ENCODE data around the gene ETNK1.

The ETNK1 gene

DNA sequence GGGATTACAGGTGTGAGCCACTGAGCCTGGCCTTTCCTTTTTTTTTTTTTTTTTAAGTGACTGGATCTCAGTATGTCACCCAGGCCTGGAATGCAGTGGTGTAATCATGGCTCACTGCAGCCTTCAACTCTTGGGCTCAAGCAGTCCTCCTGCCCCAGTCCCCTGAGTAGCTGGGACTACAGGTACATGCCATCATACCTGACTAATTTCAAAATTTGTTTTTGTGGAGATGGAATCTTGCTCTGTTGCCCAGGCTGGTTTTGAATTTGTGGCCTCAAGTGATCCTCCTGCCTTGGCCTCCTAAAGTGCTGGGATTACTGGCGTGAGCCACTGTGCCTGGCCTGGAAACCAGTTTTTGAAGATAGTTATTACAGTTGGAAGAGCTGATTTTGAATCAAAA is 37.4 kb downstream of the ETNK1 start:
- TF ChIP-seq, protein P1, sequence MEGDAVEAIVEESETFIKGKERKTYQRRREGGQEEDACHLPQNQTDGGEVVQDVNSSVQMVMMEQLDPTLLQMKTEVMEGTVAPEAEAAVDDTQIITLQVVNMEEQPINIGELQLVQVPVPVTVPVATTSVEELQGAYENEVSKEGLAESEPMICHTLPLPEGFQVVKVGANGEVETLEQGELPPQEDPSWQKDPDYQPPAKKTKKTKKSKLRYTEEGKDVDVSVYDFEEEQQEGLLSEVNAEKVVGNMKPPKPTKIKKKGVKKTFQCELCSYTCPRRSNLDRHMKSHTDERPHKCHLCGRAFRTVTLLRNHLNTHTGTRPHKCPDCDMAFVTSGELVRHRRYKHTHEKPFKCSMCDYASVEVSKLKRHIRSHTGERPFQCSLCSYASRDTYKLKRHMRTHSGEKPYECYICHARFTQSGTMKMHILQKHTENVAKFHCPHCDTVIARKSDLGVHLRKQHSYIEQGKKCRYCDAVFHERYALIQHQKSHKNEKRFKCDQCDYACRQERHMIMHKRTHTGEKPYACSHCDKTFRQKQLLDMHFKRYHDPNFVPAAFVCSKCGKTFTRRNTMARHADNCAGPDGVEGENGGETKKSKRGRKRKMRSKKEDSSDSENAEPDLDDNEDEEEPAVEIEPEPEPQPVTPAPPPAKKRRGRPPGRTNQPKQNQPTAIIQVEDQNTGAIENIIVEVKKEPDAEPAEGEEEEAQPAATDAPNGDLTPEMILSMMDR (IDR thresholded peaks at IDR 0.05; ENCODE audit: low read depth, low read length) = no peak
- H3K4me3 ChIP-seq (ENCODE audit: low read depth, low read length) = no peak overlapping the region
- DNase-seq (ENCODE audit: low read depth, low spot score) = no peak
- in situ Hi-C loops (cut with HindIII; ENCODE audit: low sequenced_read_pairs) = no loop called here

DNA sequence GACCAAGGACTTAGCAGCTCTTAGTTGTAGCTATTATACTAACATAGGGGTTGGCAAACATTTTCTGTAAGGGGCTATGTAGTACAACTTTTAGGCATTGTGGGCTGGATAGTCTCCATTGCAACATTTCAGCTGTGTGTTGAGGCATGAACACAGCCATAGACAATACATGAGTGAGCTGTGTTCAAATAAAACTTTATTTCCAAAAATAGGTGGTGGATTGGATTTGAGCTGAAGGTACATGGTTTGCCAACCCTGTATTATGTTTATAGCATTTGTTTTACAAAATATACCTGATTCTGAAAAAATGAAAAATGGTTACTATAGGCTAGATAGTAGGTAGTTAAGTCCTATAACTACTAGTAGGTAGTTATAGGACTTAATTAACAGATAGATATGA is 40.5 kb downstream of the ETNK1 start:
- in situ Hi-C loops (cut with HindIII; ENCODE audit: low sequenced_read_pairs) = no loop called here
- no peak for DNase-seq (ENCODE audit: low read depth, low spot score)
- no peak overlapping the region for H3K4me3 ChIP-seq (ENCODE audit: low read depth, low read length)
- TF ChIP-seq, protein P1 (IDR thresholded peaks at IDR 0.05; ENCODE audit: low read depth, low read length) = no peak

DNA sequence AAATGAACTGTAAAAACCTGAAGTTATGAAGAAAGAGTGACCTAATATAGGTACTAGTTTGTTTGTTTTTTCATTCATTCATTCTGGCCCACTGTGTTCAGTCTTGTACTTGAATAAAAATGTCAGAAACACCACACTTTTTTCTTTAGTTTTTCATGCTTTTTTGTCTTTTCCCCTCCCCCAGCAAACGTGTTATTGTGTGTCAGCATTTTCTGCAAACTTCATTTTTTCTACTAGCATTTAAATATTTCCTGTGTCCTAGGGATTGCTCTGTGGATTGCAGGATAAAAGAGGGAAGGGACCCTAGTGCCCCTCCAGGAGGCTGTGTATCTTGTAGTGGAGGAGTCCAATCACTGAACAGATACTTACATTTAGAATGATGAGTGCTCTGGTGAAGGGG is 42.2 kb downstream of the ETNK1 start:
- H3K4me3 ChIP-seq (ENCODE audit: low read depth, low read length) = no peak overlapping the region
- no peak for DNase-seq (ENCODE audit: low read depth, low spot score)
- TF ChIP-seq, protein P1 (IDR thresholded peaks at IDR 0.05; ENCODE audit: low read depth, low read length) = no peak
- in situ Hi-C loops (cut with HindIII; ENCODE audit: low sequenced_read_pairs) = no loop called here

DNA sequence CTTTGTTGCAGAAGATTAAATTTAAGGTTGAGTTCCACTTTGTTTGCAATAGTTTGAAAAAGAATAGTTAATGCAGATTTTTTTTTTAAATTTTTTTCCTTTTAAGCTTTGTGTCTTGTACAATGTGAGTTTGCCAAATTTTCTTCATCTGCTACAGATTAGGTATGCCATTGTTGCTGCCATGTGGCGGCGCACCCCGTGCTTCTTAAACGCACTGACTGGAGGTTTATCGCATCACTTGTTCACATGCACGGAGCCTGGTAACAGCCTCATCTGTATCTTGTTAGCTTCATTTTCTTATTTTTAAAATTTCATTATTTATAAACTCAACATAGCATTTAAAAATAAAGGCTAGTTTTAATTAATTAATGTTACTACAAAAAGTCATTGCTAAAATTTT is 43.5 kb downstream of the ETNK1 start:
- in situ Hi-C loops (cut with HindIII; ENCODE audit: low sequenced_read_pairs) = no loop called here
- no peak for DNase-seq (ENCODE audit: low read depth, low spot score)
- TF ChIP-seq, protein P1 (IDR thresholded peaks at IDR 0.05; ENCODE audit: low read depth, low read length) = no peak
- no peak overlapping the region for H3K4me3 ChIP-seq (ENCODE audit: low read depth, low read length)

DNA sequence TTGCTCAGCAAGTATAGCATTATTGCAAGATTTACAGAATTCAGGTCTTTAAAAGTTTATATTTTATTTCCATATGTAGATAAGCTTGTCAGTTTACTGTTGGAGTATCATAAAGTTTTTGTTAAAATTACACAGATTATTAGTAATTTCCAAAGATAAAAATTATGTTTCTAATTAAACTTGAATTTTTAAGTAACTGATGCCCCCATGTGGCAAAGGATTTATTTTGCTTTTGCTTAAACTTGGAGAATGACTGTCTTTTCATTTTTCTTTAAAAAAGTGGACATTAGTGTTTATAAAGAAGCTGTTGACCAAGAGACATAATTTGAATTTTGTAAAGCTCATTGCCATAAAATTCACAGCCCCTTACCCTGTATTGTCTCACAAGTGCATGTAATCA is 45.8 kb downstream of the ETNK1 start:
- H3K4me3 ChIP-seq (ENCODE audit: low read depth, low read length) = no peak overlapping the region
- TF ChIP-seq, protein P1 (IDR thresholded peaks at IDR 0.05; ENCODE audit: low read depth, low read length) = peak; percentile 24
- in situ Hi-C loops (cut with HindIII; ENCODE audit: low sequenced_read_pairs) = no loop called here
- DNase-seq (ENCODE audit: low read depth, low spot score) = peak; percentile 39

DNA sequence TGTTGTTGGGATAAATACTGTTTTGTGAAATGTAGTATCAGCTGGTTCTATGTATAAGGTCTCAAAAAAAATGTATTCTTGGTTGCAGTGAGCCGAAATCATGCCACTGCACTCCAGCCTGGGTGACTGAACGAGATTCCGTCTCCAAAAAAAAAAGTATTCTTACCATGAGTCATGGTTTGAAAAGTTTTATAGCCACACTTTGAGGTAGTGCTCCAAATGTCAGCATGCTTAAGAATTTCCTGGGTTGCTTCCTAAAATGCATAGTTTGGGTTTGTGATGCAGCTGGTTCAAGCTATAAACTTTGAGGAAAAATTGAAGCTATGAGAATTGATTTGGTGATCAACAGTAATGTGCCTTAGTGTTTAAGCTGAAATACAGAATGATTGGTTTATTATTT is 48.0 kb downstream of the ETNK1 start:
- H3K4me3 ChIP-seq (ENCODE audit: low read depth, low read length) = no peak overlapping the region
- peak; percentile 75 for DNase-seq (ENCODE audit: low read depth, low spot score)
- in situ Hi-C loops (cut with HindIII; ENCODE audit: low sequenced_read_pairs) = no loop called here
- TF ChIP-seq, protein P1 (IDR thresholded peaks at IDR 0.05; ENCODE audit: low read depth, low read length) = no peak

All from astrocyte of the spinal cord (primary cell).